Body of pancreas (tissue), 4 donors: ENCODE results near the gene IFNL3. TPM values are rescaled to one million over a fixed set of nuclear protein-coding genes. Genes with fewer than 3 reads are reported as not detected.

Source experiments
- ATAC-seq: fragments of 150-250 bp; one replicate; pipeline ENCODE4 v1.9.1; 2016
- DNase-seq, 4 donors: peaks; one replicate each; pipeline ENCODE4 v3.0.0-alpha.2; 2019
- H3K27ac ChIP-seq, 4 donors: fragments of 200-600 bp; sonication (generic); 1 replicate in 3 of 4; 2 replicates in 1 of 4; pipeline versions ENCODE4 v1.5.1 to v1.6.1; 2016 to 2019; ENCODE audit warnings: mild to moderate bottlenecking in 1 of 4, mixed read lengths in 1 of 4, moderate library complexity in 1 of 4
- H3K27me3 ChIP-seq, 2 donors: fragments of 200-600 bp; sonication (generic); one replicate each; pipeline ENCODE4 v1.6.0; 2016; ENCODE audit warnings: mild to moderate bottlenecking in 1 of 2
- H3K36me3 ChIP-seq, 2 donors: fragments of 200-600 bp; sonication (generic); replicated peaks in 1 of 2; 2 replicates each; pipeline ENCODE4 v1.5.1; 2016; ENCODE audit warnings: low read depth in 2 of 2; ENCODE audit not compliant: insufficient read depth in 1 of 2
- H3K4me1 ChIP-seq: fragments of 200-600 bp; sonication (generic); one replicate; pipeline ENCODE4 v1.6.0; 2016
- H3K4me3 ChIP-seq, 2 donors: fragments of 200-600 bp; sonication (generic); 1 replicate in 1 of 2; 2 replicates in 1 of 2; pipeline ENCODE4 v1.5.1; 2016 to 2019
- H3K9me3 ChIP-seq, 3 donors: fragments of 200-600 bp; sonication (generic); 1 replicate in 2 of 3; 2 replicates in 1 of 3; pipeline ENCODE4 v1.5.1; 2016
- POLR2A ChIP-seq, 3 donors: fragments of 450-650 bp; IDR thresholded peaks; one replicate each; pipeline ENCODE4 v1.6.1; 2016; ENCODE audit warnings: antibody characterized with exemption in 3 of 3, mild to moderate bottlenecking in 2 of 3
- WGBS, 2 donors: methylation state at CpG; one replicate each; pipeline ENCODE4 v1.1.5; 2017; 5-methylcytosine and 5-hydroxymethylcytosine counted together
- intact Hi-C: fragments of 100-400 bp; cut with DNase I; formaldehyde crosslinking; loops from one replicate; pipeline ENCODE4 v1.15.1; 2023
- total RNA-seq, 2 donors: library from RNA; depleted of rRNA; stranded (reverse); fragments of >200 nt; gene quantifications; one replicate each; pipeline ENCODE4 v1.1.0, GENCODE V29; 2016
- TF ChIP-seq, protein P1 (sequence below), 7 experiments: fragments of 450-650 bp in 4 of 7; fragments of 200-600 bp in 3 of 7; sonication (generic) in 3 of 7; IDR thresholded peaks; one replicate each; pipeline ENCODE4 v1.5.1; 2016 to 2019; ENCODE audit warnings: antibody characterized with exemption in 7 of 7

IFNL3 gene
- total RNA-seq, 2 donors from 2014 or later: not detected

DNA sequence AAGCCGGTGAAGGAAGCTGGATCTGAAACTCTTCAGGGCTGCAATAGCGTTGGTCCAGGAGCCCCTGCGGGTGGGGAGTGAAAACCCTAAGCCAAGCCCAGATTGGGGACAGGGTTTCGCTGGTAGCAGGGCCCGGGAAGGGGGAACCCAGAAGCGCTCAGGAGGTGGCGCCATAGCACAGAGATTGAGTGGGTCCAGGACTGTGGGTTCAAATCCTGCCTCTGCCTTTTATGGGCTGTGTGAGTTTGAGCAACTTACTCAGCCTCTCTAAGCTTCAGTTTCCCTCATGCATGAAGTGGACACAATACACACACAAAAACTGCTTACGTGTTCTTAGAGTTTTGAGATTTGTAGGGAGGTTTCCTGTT is 32.4 kb downstream of the IFNL3 start:
- H3K4me1 ChIP-seq: peaks cover 22% of the 10 kb centered on the region
- 56 to 59% methylated on average over 7 to 8 of the region's 8 CpGs for WGBS, 2 donors
- H3K27me3 ChIP-seq: no peaks in the 10 kb centered on the region
- intact Hi-C loops: no loop called here
- TF ChIP-seq, protein P1, sequence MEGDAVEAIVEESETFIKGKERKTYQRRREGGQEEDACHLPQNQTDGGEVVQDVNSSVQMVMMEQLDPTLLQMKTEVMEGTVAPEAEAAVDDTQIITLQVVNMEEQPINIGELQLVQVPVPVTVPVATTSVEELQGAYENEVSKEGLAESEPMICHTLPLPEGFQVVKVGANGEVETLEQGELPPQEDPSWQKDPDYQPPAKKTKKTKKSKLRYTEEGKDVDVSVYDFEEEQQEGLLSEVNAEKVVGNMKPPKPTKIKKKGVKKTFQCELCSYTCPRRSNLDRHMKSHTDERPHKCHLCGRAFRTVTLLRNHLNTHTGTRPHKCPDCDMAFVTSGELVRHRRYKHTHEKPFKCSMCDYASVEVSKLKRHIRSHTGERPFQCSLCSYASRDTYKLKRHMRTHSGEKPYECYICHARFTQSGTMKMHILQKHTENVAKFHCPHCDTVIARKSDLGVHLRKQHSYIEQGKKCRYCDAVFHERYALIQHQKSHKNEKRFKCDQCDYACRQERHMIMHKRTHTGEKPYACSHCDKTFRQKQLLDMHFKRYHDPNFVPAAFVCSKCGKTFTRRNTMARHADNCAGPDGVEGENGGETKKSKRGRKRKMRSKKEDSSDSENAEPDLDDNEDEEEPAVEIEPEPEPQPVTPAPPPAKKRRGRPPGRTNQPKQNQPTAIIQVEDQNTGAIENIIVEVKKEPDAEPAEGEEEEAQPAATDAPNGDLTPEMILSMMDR (IDR thresholded peaks at IDR 0.05): peak in 5 of 7 experiments; percentile 12 to 42 (median 32)
- TF ChIP-seq POLR2A (IDR thresholded peaks at IDR 0.05): no peak
- H3K36me3 ChIP-seq: no peaks in the 10 kb centered on the region
- no peak overlapping the region for H3K4me3 ChIP-seq
- no peaks in the 10 kb centered on the region for H3K9me3 ChIP-seq
- peak; percentile 20 to 61 (median 37) for DNase-seq
- no peak overlapping the region for H3K27ac ChIP-seq
- ATAC-seq: no peak

DNA sequence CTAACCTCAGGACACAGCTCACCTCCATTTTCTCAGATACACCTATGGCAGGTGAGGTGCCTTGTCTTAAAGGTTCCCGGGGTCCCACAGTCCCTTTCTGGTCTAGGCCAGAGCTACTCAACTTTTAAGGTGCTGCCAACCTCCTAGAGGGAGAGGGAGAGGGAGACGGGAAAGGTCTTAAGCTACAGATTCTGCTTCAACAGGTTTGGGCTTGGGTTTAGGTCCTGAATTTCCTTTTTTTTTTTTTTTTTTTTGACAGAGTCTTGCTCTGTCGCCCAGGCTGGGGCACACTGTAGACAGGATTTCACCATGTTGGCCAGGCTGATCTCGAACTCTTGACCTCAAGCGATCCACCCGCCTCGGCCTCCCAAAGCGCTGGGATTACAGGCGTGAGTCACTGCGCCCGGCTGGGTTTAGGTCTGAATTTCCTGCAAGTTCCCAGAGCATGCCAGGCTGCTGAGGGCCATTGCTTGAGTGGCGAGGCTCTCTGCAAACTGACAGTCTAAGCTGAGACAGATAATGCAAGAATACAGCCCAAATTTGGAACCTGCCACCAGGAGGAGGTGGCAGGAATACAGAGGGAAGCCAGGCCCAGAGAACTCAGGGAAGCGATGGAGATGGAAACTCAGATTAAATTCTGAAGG is 33.0 kb downstream of the IFNL3 start:
- no peaks in the 10 kb centered on the region for H3K27me3 ChIP-seq
- DNase-seq (no peak), ATAC-seq (no peak)
- no peak overlapping the region for H3K27ac ChIP-seq
- H3K9me3 ChIP-seq: no peaks in the 10 kb centered on the region
- H3K36me3 ChIP-seq: no peaks in the 10 kb centered on the region
- no peak for TF ChIP-seq POLR2A (IDR thresholded peaks at IDR 0.05)
- TF ChIP-seq, protein P1 (IDR thresholded peaks at IDR 0.05): no peak
- 89 to 92% methylated on average over 4 to 13 of the region's 13 CpGs for WGBS, 2 donors
- intact Hi-C loops: no loop called here
- H3K4me1 ChIP-seq: peaks cover 27% of the 10 kb centered on the region
- no peak overlapping the region for H3K4me3 ChIP-seq

DNA sequence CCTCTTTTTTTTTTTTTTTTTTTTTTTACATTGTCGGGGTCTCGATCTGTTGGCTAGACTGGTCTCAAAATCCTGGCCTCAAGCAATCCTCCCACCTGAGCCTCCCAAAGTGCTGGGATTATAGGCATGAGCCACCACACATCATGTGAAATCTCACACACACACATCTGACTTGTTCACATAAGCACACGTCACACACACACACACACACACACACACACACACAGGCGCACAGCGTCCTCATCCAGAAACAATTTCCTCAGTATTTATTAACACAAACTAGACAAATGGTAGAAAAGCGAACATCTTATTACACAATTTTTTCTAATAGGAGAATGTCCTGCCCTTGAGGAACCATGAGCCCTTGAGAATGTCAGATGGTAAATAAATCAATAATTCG is 35.6 kb downstream of the IFNL3 start:
- TF ChIP-seq, protein P1 (IDR thresholded peaks at IDR 0.05): no peak
- no peak for TF ChIP-seq POLR2A (IDR thresholded peaks at IDR 0.05)
- H3K36me3 ChIP-seq: no peaks in the 10 kb centered on the region
- DNase-seq: peak; percentile 32 to 55 (median 47)
- no peaks in the 10 kb centered on the region for H3K9me3 ChIP-seq
- H3K4me3 ChIP-seq: no peak overlapping the region
- intact Hi-C loops: no loop called here
- 25 to 34% methylated on average over 7 of the region's 7 CpGs for WGBS, 2 donors
- ATAC-seq: no peak
- H3K27ac ChIP-seq: peak overlapping the region in 2 of 4 donors; percentile 76 to 78
- H3K27me3 ChIP-seq: no peaks in the 10 kb centered on the region
- H3K4me1 ChIP-seq: peaks cover 43% of the 10 kb centered on the region

DNA sequence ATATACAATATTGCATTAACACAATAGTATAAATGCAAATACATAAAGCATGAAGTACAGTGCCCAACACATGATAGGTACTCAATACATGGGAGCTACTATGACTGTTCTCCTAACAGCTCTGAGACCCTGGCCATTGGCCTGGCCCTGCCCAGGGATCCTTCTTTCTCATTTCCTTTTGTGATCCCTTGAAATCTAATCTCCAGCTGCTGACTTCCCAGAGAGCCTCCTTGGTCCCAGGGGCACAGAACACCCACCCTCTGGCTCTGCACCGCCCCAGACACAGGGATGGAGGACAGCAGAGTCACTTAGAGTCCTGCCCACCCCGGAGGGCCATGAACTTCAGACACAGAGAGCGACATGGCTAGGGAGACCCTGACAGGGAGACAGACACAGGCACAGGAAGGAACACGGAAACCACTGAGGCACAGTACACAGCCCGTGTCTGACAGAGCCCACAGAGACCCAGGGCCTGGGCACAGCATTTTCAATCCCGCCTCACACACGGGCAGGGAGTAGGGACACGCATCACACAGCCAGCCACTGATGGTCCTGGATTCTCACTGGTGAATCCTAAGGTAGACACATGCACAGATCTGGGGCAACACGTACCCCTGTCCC is 36.5 kb downstream of the IFNL3 start:
- no peaks in the 10 kb centered on the region for H3K9me3 ChIP-seq
- TF ChIP-seq, protein P1 (IDR thresholded peaks at IDR 0.05): no peak
- peak in 1 of 3 donors; percentile 6 for TF ChIP-seq POLR2A (IDR thresholded peaks at IDR 0.05)
- 35 to 46% methylated on average over 9 of the region's 9 CpGs for WGBS, 2 donors
- H3K36me3 ChIP-seq: no peaks in the 10 kb centered on the region
- no peaks in the 10 kb centered on the region for H3K27me3 ChIP-seq
- intact Hi-C loops: no loop called here
- no peak overlapping the region for H3K4me3 ChIP-seq
- peaks cover 43% of the 10 kb centered on the region for H3K4me1 ChIP-seq
- H3K27ac ChIP-seq: peak overlapping the region; percentile 65 to 78 (median 76)
- ATAC-seq: no peak
- DNase-seq: peak; percentile 39 to 80 (median 64)
